Peyer's patch (tissue), 4 donors: ENCODE data around the gene GSTA2. TPM values are rescaled to one million over a fixed set of nuclear protein-coding genes. Genes with fewer than 3 reads are reported as not detected.
"Not testable (repeated sequence)": the region's sequence is repeated elsewhere in the genome, so short reads cannot be mapped to it uniquely, and the experiment has no call there.

ENCODE experiments used
- DNase-seq, 3 donors: peaks; one replicate each; pipeline ENCODE4 v3.0.0-alpha.2; 2017 to 2019
- H3K27ac ChIP-seq, 4 donors: fragments of 200-600 bp; sonication (generic); one replicate each; pipeline ENCODE4 v1.5.1; 2016 to 2019
- H3K27me3 ChIP-seq, 2 donors: fragments of 200-600 bp; sonication (generic); one replicate each; pipeline ENCODE4 v1.5.1; 2019
- H3K36me3 ChIP-seq, 3 donors: fragments of 200-600 bp; sonication (generic); one replicate each; pipeline ENCODE4 v1.5.1; 2016 to 2019
- H3K4me1 ChIP-seq, 4 donors: fragments of 200-600 bp; sonication (generic); one replicate each; pipeline ENCODE4 v1.5.1; 2016 to 2019
- H3K4me3 ChIP-seq, 4 donors: fragments of 200-600 bp; sonication (generic); 1 replicate in 3 of 4; 2 replicates in 1 of 4; pipeline ENCODE4 v1.5.1; 2016 to 2019; ENCODE audit warnings: mild to moderate bottlenecking in 1 of 4
- H3K9me3 ChIP-seq, 4 donors: fragments of 200-600 bp; sonication (generic); one replicate each; pipeline ENCODE4 v1.5.1; 2016 to 2019; ENCODE audit warnings: mild to moderate bottlenecking in 1 of 4
- CTCF ChIP-seq, 6 experiments: fragments of 450-650 bp in 4 of 6; fragments of 200-600 bp in 2 of 6; sonication (generic) in 1 of 6; IDR thresholded peaks; one replicate each; pipeline ENCODE4 v1.5.1; 2017 to 2019; ENCODE audit warnings: antibody characterized with exemption in 6 of 6, mild to moderate bottlenecking in 3 of 6, moderate library complexity in 1 of 6
- POLR2A ChIP-seq, 2 donors: fragments of 450-650 bp; IDR thresholded peaks; one replicate each; pipeline ENCODE4 v1.5.1; 2017; ENCODE audit warnings: antibody characterized with exemption in 2 of 2, mild to moderate bottlenecking in 2 of 2, moderate library complexity in 2 of 2
- total RNA-seq, 4 donors: library from RNA; depleted of rRNA; stranded (reverse); fragments of >200 nt; gene quantifications; one replicate each; pipeline ENCODE4 v1.1.0, GENCODE V29; 2016

The GSTA2 gene
- total RNA-seq: 10 to 100 TPM; 15.7 to 92.2 (median 58.4) TPM

GRCh38 chr6:52763322-52763916, at the start of gene GSTA2:
TSS of gene GSTA2 (minus strand) at chr6:52763475. CDS start at chr6:52757947, 5,528 bp downstream.
- not testable (repeated sequence) for H3K9me3 ChIP-seq, H3K36me3 ChIP-seq, H3K4me1 ChIP-seq, H3K27me3 ChIP-seq
- Histone ChIP-seq H3K4me3 (peak within 1 kb of the TSS in 2 of 4 donors; percentile 26 to 42), H3K27ac (peak within 1 kb of the TSS in 1 of 4 donors; percentile 49)
- peak in 1 of 3 donors; percentile 57 for DNase-seq
- peak in 1 of 2 donors; percentile 23 for TF ChIP-seq POLR2A (IDR thresholded peaks at IDR 0.05)
- peak in 3 of 6 experiments; percentile 35 to 54 (median 49) for TF ChIP-seq CTCF (IDR thresholded peaks at IDR 0.05)

- not testable (repeated sequence) for H3K27me3 ChIP-seq, H3K4me3 ChIP-seq, DNase-seq, H3K36me3 ChIP-seq, H3K27ac ChIP-seq, H3K4me1 ChIP-seq, H3K9me3 ChIP-seq
These were observed 46.5 kb upstream of the GSTA2 start for GRCh38 chr6:52809777-52810176.

- TF ChIP-seq CTCF (IDR thresholded peaks at IDR 0.05) (no peak), POLR2A (IDR thresholded peaks at IDR 0.05) (no peak)
- H3K36me3 ChIP-seq: no peaks in the 10 kb centered on the region
These were observed 45.4 kb upstream of the GSTA2 start for GRCh38 chr6:52808660-52809059.

GRCh38 chr6:52803668-52804255, 40.5 kb upstream of the GSTA2 start, which contains the start of gene GSTA1:
TSS of gene GSTA1 (minus strand) at chr6:52803816. CDS start at chr6:52799267, 4,549 bp downstream.
- H3K4me3 ChIP-seq: peak within 1 kb of the TSS in 3 of 4 donors; percentile 7 to 51 (median 47)
- H3K36me3 ChIP-seq, H3K27me3 ChIP-seq, H3K4me1 ChIP-seq, H3K9me3 ChIP-seq: not testable (repeated sequence)
- H3K27ac ChIP-seq: peak within 1 kb of the TSS in 1 of 4 donors; percentile 55
- DNase-seq: peak in 1 of 3 donors; percentile 52

More at GRCh38 chr6:52808660-52809059, 45.4 kb upstream of the GSTA2 start:
- H3K4me3 ChIP-seq: no peak overlapping the region
- DNase-seq: no peak
- no peaks in the 10 kb centered on the region for H3K9me3 ChIP-seq
- no peak overlapping the region for H3K27ac ChIP-seq
- no peaks in the 10 kb centered on the region for H3K27me3 ChIP-seq
- no peaks in the 10 kb centered on the region for H3K4me1 ChIP-seq

GRCh38 chr6:52802806-52803205, 39.5 kb upstream of the GSTA2 start:
- peak overlapping the region in 3 of 4 donors; percentile 7 to 51 (median 47) for H3K4me3 ChIP-seq
- DNase-seq: no peak
- H3K4me1 ChIP-seq: no peaks in the 10 kb centered on the region
- H3K9me3 ChIP-seq: no peaks in the 10 kb centered on the region
- no peaks in the 10 kb centered on the region for H3K27me3 ChIP-seq
- no peak for TF ChIP-seq POLR2A (IDR thresholded peaks at IDR 0.05)
- TF ChIP-seq CTCF (IDR thresholded peaks at IDR 0.05): peak in 1 of 6 experiments; percentile 18
- peak overlapping the region in 1 of 4 donors; percentile 55 for H3K27ac ChIP-seq
- H3K36me3 ChIP-seq: no peaks in the 10 kb centered on the region

- no peak for DNase-seq
- Histone ChIP-seq H3K27ac (no peak overlapping the region), H3K4me3 (peak overlapping the region in 2 of 4 donors; percentile 47 to 51), H3K9me3 (no peaks in the 10 kb centered on the region), H3K4me1 (no peaks in the 10 kb centered on the region), H3K36me3 (no peaks in the 10 kb centered on the region), H3K27me3 (no peaks in the 10 kb centered on the region)
- TF ChIP-seq CTCF (IDR thresholded peaks at IDR 0.05) (no peak), POLR2A (IDR thresholded peaks at IDR 0.05) (no peak)
These were observed 38.0 kb upstream of the GSTA2 start for GRCh38 chr6:52801188-52801841.

GRCh38 chr6:52799272-52799671, 36.0 kb upstream of the GSTA2 start:
- not testable (repeated sequence) for H3K4me3 ChIP-seq, DNase-seq, H3K36me3 ChIP-seq, H3K27ac ChIP-seq, H3K4me1 ChIP-seq, H3K27me3 ChIP-seq, H3K9me3 ChIP-seq

GRCh38 chr6:52794366-52794765, 31.1 kb upstream of the GSTA2 start:
- H3K36me3 ChIP-seq: peaks cover 0 to 13% (median 0%) of the 10 kb centered on the region in 3 donors
- H3K27me3 ChIP-seq, H3K27ac ChIP-seq, H3K9me3 ChIP-seq, DNase-seq, H3K4me1 ChIP-seq, H3K4me3 ChIP-seq: not testable (repeated sequence)
